HepG2 (cell line): ENCODE measurements around the gene PSME3IP1. TPM values are rescaled to one million over a fixed set of nuclear protein-coding genes. Genes with fewer than 3 reads are reported as not detected.

ENCODE experiments used
- ATF1 ChIP-seq: IDR thresholded peaks from 2 replicates; pipeline ENCODE4 v1.6.1; 2016; ENCODE audit warnings: mild to moderate bottlenecking, control low read depth
- CBFB ChIP-seq: sonication (generic); formaldehyde crosslinking; IDR thresholded peaks from 2 replicates; pipeline ENCODE4 v1.4.0; 2020; ENCODE audit warnings: missing genetic modification reagents
- ETV6 ChIP-seq: sonication (generic); formaldehyde crosslinking; conservative IDR thresholded peaks from 2 replicates; pipeline ENCODE4 v1.4.0; 2020; ENCODE audit warnings: missing genetic modification reagents
- KMT2A ChIP-seq: sonication (generic); formaldehyde crosslinking; IDR thresholded peaks from 2 replicates; pipeline ENCODE4 v1.4.0; 2020; ENCODE audit warnings: missing genetic modification reagents
- LCORL ChIP-seq, 2 experiments: fragments of 450-650 bp in 1 of 2; sonication (generic) in 1 of 2; formaldehyde crosslinking in 1 of 2; IDR thresholded peaks; 2 replicates each; pipeline versions ENCODE4 v1.5.0 to v1.6.1; 2017 to 2020; ENCODE audit warnings: antibody characterized with exemption in 1 of 2, missing genetic modification reagents in 1 of 2
- NR2C2 ChIP-seq: sonication (generic); formaldehyde crosslinking; IDR thresholded peaks from 2 replicates; pipeline ENCODE4 v1.4.0; 2020; ENCODE audit warnings: missing genetic modification reagents, mild to moderate bottlenecking, moderate library complexity, borderline replicate concordance
- NR2F2 ChIP-seq: IDR thresholded peaks from 2 replicates; pipeline ENCODE4 v1.6.1; 2012; ENCODE audit warnings: low read depth, inconsistent platforms, borderline replicate concordance
- POGZ ChIP-seq: sonication (generic); formaldehyde crosslinking; IDR thresholded peaks from 2 replicates; pipeline ENCODE4 v1.4.0; 2020; ENCODE audit warnings: mild to moderate bottlenecking, missing genetic modification reagents
- RXRA ChIP-seq: sonication (generic); formaldehyde crosslinking; IDR thresholded peaks from 2 replicates; pipeline ENCODE4 v1.5.1; 2020; ENCODE audit warnings: missing genetic modification reagents
- SMAD3 ChIP-seq: sonication (generic); formaldehyde crosslinking; IDR thresholded peaks from 2 replicates; pipeline ENCODE4 v1.4.0; 2020; ENCODE audit warnings: missing genetic modification reagents
- SNAPC2 ChIP-seq: sonication (generic); formaldehyde crosslinking; IDR thresholded peaks from 2 replicates; pipeline ENCODE4 v1.8.1; 2022; ENCODE audit warnings: mild to moderate bottlenecking, missing genetic modification reagents
- TCF12 ChIP-seq, 2 experiments: fragments of 450-650 bp in 1 of 2; sonication (generic) in 1 of 2; formaldehyde crosslinking in 1 of 2; IDR thresholded peaks; 2 replicates each; pipeline versions ENCODE4 v1.6.1 to v1.8.0; 2017 to 2022; ENCODE audit warnings: antibody characterized with exemption in 1 of 2, mild to moderate bottlenecking in 1 of 2, missing genetic modification reagents in 1 of 2, moderate library complexity in 1 of 2
- ZMYM3 ChIP-seq: sonication (generic); formaldehyde crosslinking; IDR thresholded peaks from 2 replicates; pipeline ENCODE4 v1.5.1; 2020; ENCODE audit warnings: mild to moderate bottlenecking, missing genetic modification reagents
- ZNF296 ChIP-seq: sonication (generic); formaldehyde crosslinking; conservative IDR thresholded peaks from 2 replicates; pipeline ENCODE4 v1.5.0; 2020; ENCODE audit warnings: mild to moderate bottlenecking, missing genetic modification reagents
- ZNF335 ChIP-seq: sonication (generic); formaldehyde crosslinking; IDR thresholded peaks from 2 replicates; pipeline ENCODE4 v1.4.0; 2020; ENCODE audit warnings: missing genetic modification reagents
- ZNF563 ChIP-seq: sonication (generic); formaldehyde crosslinking; IDR thresholded peaks from 2 replicates; pipeline ENCODE4 v1.8.0; 2022; ENCODE audit warnings: mild to moderate bottlenecking, moderate library complexity, missing genetic modification reagents
- ZNF605 ChIP-seq: sonication (generic); formaldehyde crosslinking; IDR thresholded peaks from 2 replicates; pipeline ENCODE4 v1.8.0; 2022; ENCODE audit warnings: mild to moderate bottlenecking, missing genetic modification reagents
- polyA plus RNA-seq, 8 experiments: library from polyadenylated mRNA; depleted of rRNA in 3 of 8; stranded (reverse) in 7 of 8; unstranded in 1 of 8; fragments of >200 nt; fragmentation: Illumina TruSeq in 4 of 8; extraction: Trizol in 4 of 8; gene quantifications; 2 replicates each; pipeline versions ENCODE4 v1.2.1 to v1.2.3, GENCODE V29; 2011 to 2016; ENCODE audit warnings: low read depth in 4 of 8, missing spikeins in 1 of 8, mixed read lengths in 1 of 8; ENCODE audit not compliant: insufficient read depth in 1 of 8
- total RNA-seq, 5 experiments: library from RNA; depleted of rRNA; stranded (reverse); fragments of >200 nt; fragmentation: Illumina TruSeq; extraction: Trizol; gene quantifications; 2 replicates each; pipeline ENCODE4 v1.2.3, GENCODE V29; 2016; ENCODE audit warnings: low read depth in 1 of 5
- TF ChIP-seq, protein P1 (sequence below): sonication (generic); formaldehyde crosslinking; conservative IDR thresholded peaks from 2 replicates; pipeline ENCODE4 v1.5.0; 2020; ENCODE audit warnings: missing genetic modification reagents
- TF ChIP-seq, protein P2 (sequence below): sonication (generic); formaldehyde crosslinking; IDR thresholded peaks from 2 replicates; pipeline ENCODE4 v1.4.0; 2020; ENCODE audit warnings: mild to moderate bottlenecking, missing genetic modification reagents
- TF ChIP-seq, protein P3 (sequence below): sonication (generic); formaldehyde crosslinking; IDR thresholded peaks from 2 replicates; pipeline ENCODE4 v1.4.0; 2020; ENCODE audit warnings: mild to moderate bottlenecking, low read depth, missing genetic modification reagents
- TF ChIP-seq, protein P4 (sequence below): IDR thresholded peaks from 2 replicates; pipeline ENCODE4 v1.6.1; 2016; ENCODE audit warnings: mild to moderate bottlenecking, missing biosample characterization, missing genetic modification reagents
- TF ChIP-seq, protein P5 (sequence below): sonication (generic); formaldehyde crosslinking; IDR thresholded peaks from 2 replicates; pipeline ENCODE4 v1.4.0; 2020; ENCODE audit warnings: mild to moderate bottlenecking, missing genetic modification reagents, borderline replicate concordance
- TF ChIP-seq, protein P6 (sequence below): IDR thresholded peaks from 2 replicates; pipeline ENCODE4 v1.6.1; 2016; ENCODE audit warnings: low read depth

The PSME3IP1 gene
- total and polyA plus RNA-seq, 2 of the 13 experiments (the other 11 are each of a cell fraction or from before 2014, with no cell fraction given) = 90.8 to 99.8 TPM

DNA sequence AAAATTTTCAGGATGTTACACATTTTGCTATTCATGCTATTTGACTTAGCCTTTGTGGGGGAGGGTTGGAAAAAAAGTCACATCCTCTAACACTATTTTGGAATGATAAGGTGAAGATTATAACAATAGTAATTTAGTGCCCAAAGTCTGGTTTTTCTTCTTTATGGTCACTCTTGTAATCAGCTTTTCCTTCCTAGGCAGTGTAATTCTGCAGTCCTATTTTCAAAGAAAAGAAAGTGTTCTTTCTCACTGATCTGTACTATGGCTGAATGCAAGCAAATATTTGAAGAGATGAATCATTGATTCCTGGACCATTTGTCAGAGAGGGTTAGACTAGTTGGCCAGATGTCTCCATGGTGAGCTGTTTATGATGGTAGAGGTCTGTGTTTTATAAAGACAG, 8.7 kb upstream of the PSME3IP1 start (continued):
- TF ChIP-seq LCORL (IDR thresholded peaks at IDR 0.05) (no peak), LCORL (CRISPR knock-in tag; IDR thresholded peaks at IDR 0.05) (no peak), ETV6 (no peak), POGZ (CRISPR knock-in tag) (no peak), ZNF335 (CRISPR knock-in tag) (peak; percentile 57; the same call in 1 of the 2 replicates), RXRA (no peak), KMT2A (CRISPR knock-in tag) (peak; percentile 41; the same call in 1 of the 2 replicates), ZNF605 (CRISPR knock-in tag) (no peak), ZMYM3 (CRISPR knock-in tag) (no peak), SMAD3 (CRISPR knock-in tag) (no peak), TCF12 (IDR thresholded peaks at IDR 0.05) (no peak), TCF12 (CRISPR knock-in tag; IDR thresholded peaks at IDR 0.05) (no peak), NR2F2 (no peak), ATF1 (CRISPR knock-in tag) (no peak; the same call in 1 of the 2 replicates), NR2C2 (no peak), SNAPC2 (CRISPR knock-in tag) (peak; percentile 56; the same call in 1 of the 2 replicates), ZNF563 (CRISPR knock-in tag) (no peak), CBFB (CRISPR knock-in tag) (no peak), ZNF296 (CRISPR knock-in tag) (no peak)
- TF ChIP-seq, protein P1, sequence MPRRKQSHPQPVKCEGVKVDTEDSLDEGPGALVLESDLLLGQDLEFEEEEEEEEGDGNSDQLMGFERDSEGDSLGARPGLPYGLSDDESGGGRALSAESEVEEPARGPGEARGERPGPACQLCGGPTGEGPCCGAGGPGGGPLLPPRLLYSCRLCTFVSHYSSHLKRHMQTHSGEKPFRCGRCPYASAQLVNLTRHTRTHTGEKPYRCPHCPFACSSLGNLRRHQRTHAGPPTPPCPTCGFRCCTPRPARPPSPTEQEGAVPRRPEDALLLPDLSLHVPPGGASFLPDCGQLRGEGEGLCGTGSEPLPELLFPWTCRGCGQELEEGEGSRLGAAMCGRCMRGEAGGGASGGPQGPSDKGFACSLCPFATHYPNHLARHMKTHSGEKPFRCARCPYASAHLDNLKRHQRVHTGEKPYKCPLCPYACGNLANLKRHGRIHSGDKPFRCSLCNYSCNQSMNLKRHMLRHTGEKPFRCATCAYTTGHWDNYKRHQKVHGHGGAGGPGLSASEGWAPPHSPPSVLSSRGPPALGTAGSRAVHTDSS = no peak
- TF ChIP-seq, protein P2, sequence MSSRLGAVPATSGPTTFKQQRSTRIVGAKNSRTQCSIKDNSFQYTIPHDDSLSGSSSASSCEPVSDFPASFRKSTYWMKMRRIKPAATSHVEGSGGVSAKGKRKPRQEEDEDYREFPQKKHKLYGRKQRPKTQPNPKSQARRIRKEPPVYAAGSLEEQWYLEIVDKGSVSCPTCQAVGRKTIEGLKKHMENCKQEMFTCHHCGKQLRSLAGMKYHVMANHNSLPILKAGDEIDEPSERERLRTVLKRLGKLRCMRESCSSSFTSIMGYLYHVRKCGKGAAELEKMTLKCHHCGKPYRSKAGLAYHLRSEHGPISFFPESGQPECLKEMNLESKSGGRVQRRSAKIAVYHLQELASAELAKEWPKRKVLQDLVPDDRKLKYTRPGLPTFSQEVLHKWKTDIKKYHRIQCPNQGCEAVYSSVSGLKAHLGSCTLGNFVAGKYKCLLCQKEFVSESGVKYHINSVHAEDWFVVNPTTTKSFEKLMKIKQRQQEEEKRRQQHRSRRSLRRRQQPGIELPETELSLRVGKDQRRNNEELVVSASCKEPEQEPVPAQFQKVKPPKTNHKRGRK (CRISPR knock-in tag) = no peak
- TF ChIP-seq, protein P3, sequence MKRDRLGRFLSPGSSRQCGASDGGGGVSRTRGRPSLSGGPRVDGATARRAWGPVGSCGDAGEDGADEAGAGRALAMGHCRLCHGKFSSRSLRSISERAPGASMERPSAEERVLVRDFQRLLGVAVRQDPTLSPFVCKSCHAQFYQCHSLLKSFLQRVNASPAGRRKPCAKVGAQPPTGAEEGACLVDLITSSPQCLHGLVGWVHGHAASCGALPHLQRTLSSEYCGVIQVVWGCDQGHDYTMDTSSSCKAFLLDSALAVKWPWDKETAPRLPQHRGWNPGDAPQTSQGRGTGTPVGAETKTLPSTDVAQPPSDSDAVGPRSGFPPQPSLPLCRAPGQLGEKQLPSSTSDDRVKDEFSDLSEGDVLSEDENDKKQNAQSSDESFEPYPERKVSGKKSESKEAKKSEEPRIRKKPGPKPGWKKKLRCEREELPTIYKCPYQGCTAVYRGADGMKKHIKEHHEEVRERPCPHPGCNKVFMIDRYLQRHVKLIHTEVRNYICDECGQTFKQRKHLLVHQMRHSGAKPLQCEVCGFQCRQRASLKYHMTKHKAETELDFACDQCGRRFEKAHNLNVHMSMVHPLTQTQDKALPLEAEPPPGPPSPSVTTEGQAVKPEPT (CRISPR knock-in tag) = no peak
- TF ChIP-seq, protein P4, sequence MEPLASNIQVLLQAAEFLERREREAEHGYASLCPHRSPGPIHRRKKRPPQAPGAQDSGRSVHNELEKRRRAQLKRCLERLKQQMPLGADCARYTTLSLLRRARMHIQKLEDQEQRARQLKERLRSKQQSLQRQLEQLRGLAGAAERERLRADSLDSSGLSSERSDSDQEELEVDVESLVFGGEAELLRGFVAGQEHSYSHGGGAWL (CRISPR knock-in tag) = no peak
- TF ChIP-seq, protein P5, sequence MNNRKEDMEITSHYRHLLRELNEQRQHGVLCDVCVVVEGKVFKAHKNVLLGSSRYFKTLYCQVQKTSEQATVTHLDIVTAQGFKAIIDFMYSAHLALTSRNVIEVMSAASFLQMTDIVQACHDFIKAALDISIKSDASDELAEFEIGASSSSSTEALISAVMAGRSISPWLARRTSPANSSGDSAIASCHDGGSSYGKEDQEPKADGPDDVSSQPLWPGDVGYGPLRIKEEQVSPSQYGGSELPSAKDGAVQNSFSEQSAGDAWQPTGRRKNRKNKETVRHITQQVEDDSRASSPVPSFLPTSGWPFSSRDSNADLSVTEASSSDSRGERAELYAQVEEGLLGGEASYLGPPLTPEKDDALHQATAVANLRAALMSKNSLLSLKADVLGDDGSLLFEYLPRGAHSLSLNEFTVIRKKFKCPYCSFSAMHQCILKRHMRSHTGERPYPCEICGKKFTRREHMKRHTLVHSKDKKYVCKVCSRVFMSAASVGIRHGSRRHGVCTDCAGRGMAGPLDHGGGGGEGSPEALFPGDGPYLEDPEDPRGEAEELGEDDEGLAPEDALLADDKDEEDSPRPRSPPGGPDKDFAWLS (CRISPR knock-in tag) = no peak
- TF ChIP-seq, protein P6, sequence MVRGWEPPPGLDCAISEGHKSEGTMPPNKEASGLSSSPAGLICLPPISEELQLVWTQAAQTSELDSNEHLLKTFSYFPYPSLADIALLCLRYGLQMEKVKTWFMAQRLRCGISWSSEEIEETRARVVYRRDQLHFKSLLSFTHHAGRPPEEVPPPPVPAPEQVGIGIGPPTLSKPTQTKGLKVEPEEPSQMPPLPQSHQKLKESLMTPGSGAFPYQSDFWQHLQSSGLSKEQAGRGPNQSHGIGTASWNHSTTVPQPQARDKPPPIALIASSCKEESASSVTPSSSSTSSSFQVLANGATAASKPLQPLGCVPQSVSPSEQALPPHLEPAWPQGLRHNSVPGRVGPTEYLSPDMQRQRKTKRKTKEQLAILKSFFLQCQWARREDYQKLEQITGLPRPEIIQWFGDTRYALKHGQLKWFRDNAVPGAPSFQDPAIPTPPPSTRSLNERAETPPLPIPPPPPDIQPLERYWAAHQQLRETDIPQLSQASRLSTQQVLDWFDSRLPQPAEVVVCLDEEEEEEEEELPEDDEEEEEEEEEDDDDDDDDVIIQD (CRISPR knock-in tag) = peak; percentile 86
